H9 (cell line): ENCODE data around the gene FANCI. TPM values are rescaled to one million over a fixed set of nuclear protein-coding genes. Genes with fewer than 3 reads are reported as not detected.

Experiments used
- DNase-seq: peaks from one replicate; pipeline ENCODE4 v3.0.0-alpha.2; 2017
- H2AFZ ChIP-seq: one replicate; pipeline ENCODE4 v1.6.1; 2013; ENCODE audit warnings: mild to moderate bottlenecking, low read length, control low read depth, moderate library complexity
- H2AK5ac ChIP-seq: 2 replicates; pipeline ENCODE4 v1.6.1; 2013; ENCODE audit warnings: low read length, control low read depth, mixed read lengths; ENCODE audit not compliant: insufficient read length
- H2BK120ac ChIP-seq: one replicate; pipeline ENCODE4 v1.6.1; 2013; ENCODE audit warnings: low read depth, mild to moderate bottlenecking, low read length, control low read depth, inconsistent platforms; ENCODE audit not compliant: poor library complexity, severe bottlenecking
- H2BK12ac ChIP-seq: 2 replicates; pipeline ENCODE4 v1.6.1; 2013; ENCODE audit warnings: low read length, control low read depth, mixed read lengths, low read depth; ENCODE audit not compliant: insufficient read length
- H2BK15ac ChIP-seq: 2 replicates; pipeline ENCODE4 v1.6.1; 2013; ENCODE audit warnings: low read depth, low read length, control low read depth
- H2BK20ac ChIP-seq: one replicate; pipeline ENCODE4 v1.6.1; 2013; ENCODE audit warnings: low read depth, mild to moderate bottlenecking, low read length, control low read depth, inconsistent platforms; ENCODE audit not compliant: poor library complexity, severe bottlenecking
- H2BK5ac ChIP-seq: 2 replicates; pipeline ENCODE4 v1.6.1; 2013; ENCODE audit warnings: low read length, control low read depth, mixed read lengths; ENCODE audit not compliant: insufficient read length
- H3K14ac ChIP-seq: 2 replicates; pipeline ENCODE4 v1.6.1; 2013; ENCODE audit warnings: low read length, control low read depth; ENCODE audit not compliant: insufficient read depth
- H3K18ac ChIP-seq: 2 replicates; pipeline ENCODE4 v1.6.1; 2013; ENCODE audit warnings: low read depth, mild to moderate bottlenecking, mixed read lengths, low read length, control low read depth; ENCODE audit not compliant: insufficient read length
- H3K23ac ChIP-seq: 2 replicates; pipeline ENCODE4 v1.6.1; 2013; ENCODE audit warnings: low read length, control low read depth, mixed read lengths, low read depth; ENCODE audit not compliant: insufficient read length
- H3K23me2 ChIP-seq: 2 replicates; pipeline ENCODE4 v1.6.1; 2013; ENCODE audit warnings: low read depth, mild to moderate bottlenecking, mixed read lengths, low read length, control low read depth; ENCODE audit not compliant: insufficient read length, poor library complexity, severe bottlenecking
- H3K27ac ChIP-seq: 2 replicates; pipeline ENCODE4 v1.5.1; 2013; ENCODE audit warnings: low read length, control low read depth, mixed read lengths, low read depth; ENCODE audit not compliant: insufficient read length
- H3K27me3 ChIP-seq: 2 replicates; pipeline ENCODE4 v1.6.1; 2013; ENCODE audit warnings: low read length, control low read depth, inconsistent platforms; ENCODE audit not compliant: insufficient read depth
- H3K4ac ChIP-seq: 2 replicates; pipeline ENCODE4 v1.6.1; 2013; ENCODE audit warnings: low read depth, mild to moderate bottlenecking, control low read depth, inconsistent platforms, low read length, moderate library complexity
- H3K4me1 ChIP-seq: 2 replicates; pipeline ENCODE4 v1.6.1; 2013; ENCODE audit warnings: low read length, control low read depth, inconsistent platforms; ENCODE audit not compliant: insufficient read depth
- H3K4me2 ChIP-seq: 2 replicates; pipeline ENCODE4 v1.6.1; 2013; ENCODE audit warnings: low read length, control low read depth, mixed read lengths; ENCODE audit not compliant: insufficient read length, insufficient read depth
- H3K56ac ChIP-seq: 2 replicates; pipeline ENCODE4 v1.6.1; 2013; ENCODE audit warnings: low read depth, mild to moderate bottlenecking, mixed read lengths, low read length, control low read depth; ENCODE audit not compliant: insufficient read length
- H3K79me1 ChIP-seq: 2 replicates; pipeline ENCODE4 v1.6.1; 2013; ENCODE audit warnings: low read depth, mild to moderate bottlenecking, moderate library complexity, low read length, control low read depth, inconsistent platforms; ENCODE audit not compliant: insufficient read depth, poor library complexity, severe bottlenecking
- H3K79me2 ChIP-seq: 2 replicates; pipeline ENCODE4 v1.6.1; 2013; ENCODE audit warnings: low read length, control low read depth, inconsistent platforms; ENCODE audit not compliant: insufficient read depth
- H3K9ac ChIP-seq: 2 replicates; pipeline ENCODE4 v1.6.1; 2013; ENCODE audit warnings: low read length, control low read depth, mixed read lengths; ENCODE audit not compliant: insufficient read length; ENCODE audit errors: extremely low read depth
- H3K9me3 ChIP-seq: one replicate; pipeline ENCODE4 v1.6.1; 2013; ENCODE audit warnings: low read depth, low read length, inconsistent platforms; ENCODE audit not compliant: control insufficient read depth
- H3T11ph ChIP-seq: one replicate; pipeline ENCODE4 v1.6.1; 2013; ENCODE audit warnings: mild to moderate bottlenecking, low read length, control low read depth, inconsistent platforms
- H4K20me1 ChIP-seq: one replicate; pipeline ENCODE4 v1.6.1; 2013; ENCODE audit not compliant: control insufficient read depth, insufficient read length, insufficient read depth
- H4K5ac ChIP-seq: 2 replicates; pipeline ENCODE4 v1.6.1; 2013; ENCODE audit warnings: low read depth, mild to moderate bottlenecking, mixed read lengths, low read length, control low read depth; ENCODE audit not compliant: insufficient read length
- H4K8ac ChIP-seq: replicated peaks from 2 replicates; pipeline ENCODE4 v1.6.1; 2013; ENCODE audit warnings: low read length, control low read depth, mixed read lengths, low read depth; ENCODE audit not compliant: insufficient read length
- H4K91ac ChIP-seq: 2 replicates; pipeline ENCODE4 v1.6.1; 2013; ENCODE audit warnings: low read depth, mild to moderate bottlenecking, moderate library complexity, mixed read lengths, low read length, control low read depth; ENCODE audit not compliant: insufficient read length
- H3K27ac Mint-ChIP-seq, 3 experiments: 2 replicates in 2 of 3; 3 replicates in 1 of 3; pipeline ENCODE4 v1.8.0; 2020 to 2021; ENCODE audit warnings: mixed read lengths in 3 of 3, mild to moderate bottlenecking in 1 of 3, moderate library complexity in 1 of 3
- H3K27me3 Mint-ChIP-seq: 2 replicates; pipeline ENCODE4 v1.8.0; 2021; ENCODE audit warnings: low read depth, mild to moderate bottlenecking, moderate library complexity, mixed read lengths
- H3K36me3 Mint-ChIP-seq, 3 experiments: 2 replicates in 2 of 3; 3 replicates in 1 of 3; pipeline ENCODE4 v1.8.0; 2020 to 2021; ENCODE audit warnings: low read depth in 3 of 3, mixed read lengths in 3 of 3; ENCODE audit not compliant: insufficient read depth in 1 of 3
- H3K4me1 Mint-ChIP-seq, 2 experiments: 2 replicates each; pipeline ENCODE4 v1.8.0; 2020; ENCODE audit warnings: mixed read lengths in 2 of 2
- H3K4me3 Mint-ChIP-seq, 2 experiments: 2 replicates in 1 of 2; 3 replicates in 1 of 2; pipeline ENCODE4 v1.8.0; 2020 to 2021; ENCODE audit warnings: mild to moderate bottlenecking in 2 of 2, mixed read lengths in 2 of 2, moderate library complexity in 1 of 2
- H3K9me3 Mint-ChIP-seq, 2 experiments: 2 replicates in 1 of 2; 3 replicates in 1 of 2; pipeline ENCODE4 v1.8.0; 2020; ENCODE audit warnings: mild to moderate bottlenecking in 2 of 2, mixed read lengths in 2 of 2, moderate library complexity in 1 of 2
- CTCF ChIP-seq: fragments of 200-600 bp; sonication (generic); conservative IDR thresholded peaks from 3 replicates; pipeline ENCODE4 v1.8.0; 2021; ENCODE audit warnings: antibody characterized with exemption, mild to moderate bottlenecking
- WGBS: extraction: QIAGEN DNeasy Blood & Tissue Kit; methylation state at CpG from one replicate; pipeline ENCODE4 v1.1.7; 2013; ENCODE audit warnings: missing lambda C conversion rate, low lambda C conversion rate, mixed read lengths; ENCODE audit not compliant: insufficient read length; ENCODE audit errors: extremely low coverage; 5-methylcytosine and 5-hydroxymethylcytosine counted together
- total RNA-seq: library from RNA; stranded (reverse); gene quantifications from 2 replicates; pipeline ENCODE4 v1.2.1, GENCODE V29; 2021

FANCI gene
- total RNA-seq, 1 experiment from 2014 or later: 106 TPM

GRCh38 chr15:89293012-89293411 is 49.2 kb downstream of the FANCI start:
- H3K9ac ChIP-seq: no peak overlapping the region
- H3K4me1 ChIP-seq: no peaks in the 10 kb centered on the region
- H2BK5ac ChIP-seq: no peak overlapping the region
- TF ChIP-seq CTCF: peak; percentile 28; the same call in 1 of the 3 replicates
- no peaks in the 10 kb centered on the region for H3K79me1 ChIP-seq
- no peaks in the 10 kb centered on the region for H4K20me1 ChIP-seq
- H3K56ac ChIP-seq: no peak overlapping the region
- Mint-ChIP-seq H3K27me3 (no peaks in the 10 kb centered on the region), H3K4me3 (no peak overlapping the region), H3K4me1 (no peaks in the 10 kb centered on the region), H3K36me3 (peaks cover 55 to 91% (median 86%) of the 10 kb centered on the region in 3 experiments), H3K27ac (no peak overlapping the region), H3K9me3 (peaks cover 2 to 14% of the 10 kb centered on the region in 2 experiments; a peak in 3 of 5 replicates)
- no peak for DNase-seq
- H3K14ac ChIP-seq: no peak overlapping the region
- no peak overlapping the region for H3K4ac ChIP-seq
- H2BK20ac ChIP-seq: no peak overlapping the region
- no peak overlapping the region for H4K91ac ChIP-seq
- H3K23ac ChIP-seq: no peak overlapping the region
- H4K8ac ChIP-seq: no peak overlapping the region
- no peaks in the 10 kb centered on the region for H3K23me2 ChIP-seq
- no peak overlapping the region for H2BK12ac ChIP-seq
- H3K4me2 ChIP-seq: no peak overlapping the region
- no peak overlapping the region for H3T11ph ChIP-seq
- H2AK5ac ChIP-seq: no peak overlapping the region
- no peaks in the 10 kb centered on the region for H3K9me3 ChIP-seq
- H4K5ac ChIP-seq: no peak overlapping the region
- H3K79me2 ChIP-seq: no peaks in the 10 kb centered on the region
- no peaks in the 10 kb centered on the region for H3K27me3 ChIP-seq
- H3K27ac ChIP-seq: no peak overlapping the region
- no peak overlapping the region for H2BK15ac ChIP-seq
- no peak overlapping the region for H3K18ac ChIP-seq
- H2BK120ac ChIP-seq: no peak overlapping the region
- no CpG with 5 or more reads among the region's 2 CpGs for WGBS
- H2AFZ ChIP-seq: no peak overlapping the region
